GM21619 (cell line): ENCODE data around the gene NAXE.
"Not testable (repeated sequence)": the region's sequence is repeated elsewhere in the genome, so short reads cannot be mapped to it uniquely, and the experiment has no call there.

Experiments
- ATAC-seq: cut with Tn5 transposase; IDR thresholded peaks from one replicate; pipeline ENCODE4 v1.9.1; 2021; ENCODE audit not compliant: unreplicated experiment

Gene NAXE

DNA sequence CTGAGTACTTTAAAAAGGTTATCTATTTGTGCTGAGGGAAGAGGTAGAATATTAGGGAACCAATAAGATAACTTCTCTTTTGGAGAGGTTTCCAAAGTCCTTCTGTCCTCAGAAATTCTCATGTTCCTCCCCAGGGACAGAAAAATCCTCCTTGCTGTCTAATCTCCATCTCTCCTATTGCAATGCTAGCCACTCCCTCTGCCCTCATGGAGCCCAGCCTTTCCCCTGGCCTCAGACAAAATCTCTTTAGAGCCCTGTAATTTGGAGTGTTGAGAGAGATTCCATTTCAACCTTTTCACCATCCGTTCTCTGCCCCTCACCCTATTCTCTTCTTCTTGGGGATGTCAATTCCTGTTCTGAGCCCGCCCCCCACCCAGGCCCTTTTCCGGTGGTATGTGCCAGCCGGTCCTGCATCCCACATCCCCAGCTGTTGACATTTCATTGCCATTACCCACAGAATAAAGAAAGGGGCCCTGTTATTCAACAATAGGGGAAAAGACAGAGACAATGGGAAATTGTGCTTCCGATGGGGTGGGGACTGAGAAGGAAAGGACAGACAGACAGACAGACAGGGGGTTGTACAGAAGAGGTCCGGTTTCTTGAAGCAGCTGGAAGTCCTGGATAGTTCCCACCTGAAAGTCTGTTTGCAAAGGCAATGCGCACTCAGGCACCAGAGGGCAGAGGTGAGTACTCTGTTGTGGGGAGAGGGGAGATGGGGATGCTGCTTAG, 27.4 kb downstream of the NAXE start, which contains the start of gene HAPLN2:
HAPLN2 (plus strand) TSS at position 563 of the 729 bp plus-strand sequence. CDS start 4,076 bp downstream, outside the sequence.
- no peak for ATAC-seq

DNA sequence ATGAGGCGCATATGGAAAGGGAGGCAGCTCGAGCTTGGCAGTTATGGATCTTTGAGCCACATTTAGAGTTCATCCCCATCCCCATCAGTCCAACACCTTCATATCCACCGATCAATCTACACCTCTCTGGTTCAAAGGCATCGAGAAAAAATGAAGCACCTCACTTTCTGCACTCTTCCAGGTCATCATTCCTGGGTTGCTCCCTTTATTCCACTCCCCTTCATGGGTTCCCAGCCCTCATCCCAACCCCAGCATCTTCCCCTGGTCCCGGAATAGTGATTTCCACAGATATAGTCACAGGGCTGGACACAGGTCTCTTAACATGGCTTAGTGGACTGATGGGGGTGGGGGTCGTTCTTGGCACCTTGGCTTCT, 28.0 kb downstream of the NAXE start:
- no peak for ATAC-seq

DNA sequence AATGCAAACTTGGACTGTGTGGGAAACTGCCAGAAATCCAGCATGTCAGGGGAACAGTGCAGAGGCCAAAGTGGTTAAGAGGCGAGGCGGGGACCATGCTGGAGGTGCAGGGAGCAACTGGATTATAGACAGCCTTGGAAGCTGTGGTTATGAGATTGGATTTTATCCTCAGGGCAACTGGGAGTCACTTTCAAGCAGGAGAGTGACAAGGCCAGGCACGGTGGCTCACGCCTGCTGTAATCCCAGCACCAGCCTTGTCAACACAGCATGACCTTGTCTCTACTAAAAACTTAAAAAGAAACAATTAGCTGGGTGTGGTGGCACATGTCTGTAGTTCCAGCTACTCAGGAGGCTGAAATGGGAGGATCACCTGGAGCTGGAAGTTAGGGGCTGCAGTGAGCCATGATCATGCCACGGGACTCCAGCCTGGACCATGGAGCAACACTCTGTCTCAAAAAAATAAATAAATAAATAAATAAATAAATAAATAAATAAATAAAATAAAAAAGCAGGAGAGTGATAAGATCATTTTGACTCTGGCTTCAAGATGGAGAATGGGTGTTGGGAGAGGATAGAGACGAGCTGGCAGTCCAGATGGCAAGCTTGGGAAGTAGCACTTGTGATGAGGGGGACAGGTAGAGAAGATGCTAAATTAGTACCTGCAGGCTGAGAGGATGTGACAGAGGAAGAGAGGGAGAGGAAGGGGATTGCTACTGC, 31.2 kb downstream of the NAXE start:
- no peak for ATAC-seq

DNA sequence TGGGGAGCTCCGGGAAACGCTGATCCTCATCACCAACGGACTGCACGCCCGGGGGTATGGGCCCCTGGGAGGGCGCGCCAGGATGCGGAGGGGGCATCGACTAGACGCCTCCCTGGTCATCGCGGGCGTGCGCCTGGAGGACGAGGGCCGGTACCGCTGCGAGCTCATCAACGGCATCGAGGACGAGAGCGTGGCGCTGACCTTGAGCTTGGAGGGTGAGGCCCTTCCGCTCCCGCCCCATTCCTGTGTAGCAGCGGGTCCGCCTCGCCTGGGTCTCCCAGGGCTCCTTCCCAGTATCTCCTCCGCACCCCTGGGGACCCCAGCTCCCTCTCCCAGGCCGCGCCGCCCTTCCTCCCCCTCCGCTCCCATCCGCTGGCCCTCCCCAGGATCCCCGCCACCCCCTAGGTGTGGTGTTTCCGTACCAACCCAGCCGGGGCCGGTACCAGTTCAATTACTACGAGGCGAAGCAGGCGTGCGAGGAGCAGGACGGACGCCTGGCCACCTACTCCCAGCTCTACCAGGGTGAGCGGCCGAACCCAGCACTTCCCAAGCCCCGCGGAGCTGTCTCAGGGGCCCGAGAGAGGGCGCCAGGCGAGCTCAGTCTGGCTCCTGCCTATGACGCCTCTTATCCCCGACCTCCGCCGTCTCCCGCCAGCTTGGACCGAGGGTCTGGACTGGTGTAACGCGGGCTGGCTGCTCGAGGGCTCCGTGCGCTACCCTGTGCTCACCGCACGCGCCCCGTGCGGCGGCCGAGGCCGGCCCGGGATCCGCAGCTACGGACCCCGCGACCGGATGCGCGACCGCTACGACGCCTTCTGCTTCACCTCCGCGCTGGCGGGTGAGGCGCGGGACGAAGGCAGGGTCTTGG, 32.6 kb downstream of the NAXE start:
- ATAC-seq, result no peak

DNA sequence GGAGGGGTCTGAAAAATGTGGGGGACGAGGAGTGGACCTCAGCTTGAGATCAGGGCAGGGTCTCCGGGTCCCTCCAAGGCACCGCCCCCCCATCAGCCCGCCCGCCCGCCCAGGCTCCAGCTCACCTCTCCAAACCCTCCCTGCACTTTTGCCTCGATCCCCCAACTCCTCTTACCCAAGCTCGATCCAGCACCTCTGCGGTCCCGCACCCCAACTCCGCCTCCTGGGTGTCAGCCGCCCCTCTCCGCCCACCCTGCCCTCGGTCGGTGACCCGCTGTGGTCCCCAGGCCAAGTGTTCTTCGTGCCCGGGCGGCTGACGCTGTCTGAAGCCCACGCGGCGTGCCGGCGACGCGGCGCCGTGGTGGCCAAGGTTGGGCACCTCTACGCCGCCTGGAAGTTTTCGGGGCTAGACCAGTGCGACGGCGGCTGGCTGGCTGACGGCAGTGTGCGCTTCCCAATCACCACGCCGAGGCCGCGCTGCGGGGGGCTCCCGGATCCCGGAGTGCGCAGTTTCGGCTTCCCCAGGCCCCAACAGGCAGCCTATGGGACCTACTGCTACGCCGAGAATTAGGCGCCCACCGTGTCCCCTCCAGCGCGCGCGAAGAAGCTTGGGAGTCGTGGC, 33.3 kb downstream of the NAXE start:
- ATAC-seq, result no peak

DNA sequence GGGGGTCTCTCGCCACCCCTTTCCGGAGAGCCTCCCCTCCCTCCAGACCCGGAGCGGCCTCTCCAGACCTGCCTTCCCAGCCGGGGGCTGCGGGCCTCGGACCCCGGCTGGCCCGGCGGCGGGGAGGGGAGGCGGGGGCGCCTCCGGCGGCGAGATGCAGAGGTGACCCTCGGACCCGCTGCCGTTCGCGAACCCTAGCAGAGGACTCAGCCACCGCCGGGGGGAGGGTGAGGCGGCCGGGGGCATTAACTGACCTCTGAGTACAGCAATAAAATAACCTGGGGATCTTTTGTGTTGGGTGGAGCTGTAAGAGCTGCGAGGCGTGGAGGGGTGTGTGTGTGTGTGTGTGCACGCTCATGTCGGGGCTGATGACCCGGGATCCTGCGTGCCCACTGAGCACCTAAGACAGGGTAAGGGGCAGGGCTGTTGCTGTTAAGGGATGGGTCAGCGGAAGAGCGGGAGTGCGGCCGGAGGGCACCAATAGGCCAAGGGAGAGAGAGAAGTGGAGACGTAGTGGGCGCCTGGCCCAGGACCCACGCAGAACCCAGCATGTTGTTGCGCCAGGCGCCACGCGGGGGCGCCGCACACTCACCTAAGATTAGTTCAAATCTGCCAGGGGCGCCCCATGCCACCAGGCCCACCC, 34.0 kb downstream of the NAXE start:
- ATAC-seq, result no peak

DNA sequence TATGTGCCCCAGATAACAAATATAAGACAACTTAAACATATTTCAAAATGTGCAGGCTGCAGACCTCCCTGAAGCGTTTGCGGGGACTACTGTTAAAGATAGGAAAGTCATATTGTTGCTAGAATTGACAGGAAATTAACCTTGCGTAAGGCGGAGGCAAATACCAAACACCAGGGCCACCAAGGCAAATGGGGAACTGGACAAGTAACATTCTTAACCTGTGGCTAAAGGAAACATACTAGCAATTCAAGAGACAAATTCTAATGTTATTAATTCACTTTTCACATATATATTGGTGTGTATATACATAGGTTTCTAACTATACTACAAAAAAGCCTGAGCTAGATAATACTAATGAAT, 34.5 kb downstream of the NAXE start:
- ATAC-seq, result no peak

DNA sequence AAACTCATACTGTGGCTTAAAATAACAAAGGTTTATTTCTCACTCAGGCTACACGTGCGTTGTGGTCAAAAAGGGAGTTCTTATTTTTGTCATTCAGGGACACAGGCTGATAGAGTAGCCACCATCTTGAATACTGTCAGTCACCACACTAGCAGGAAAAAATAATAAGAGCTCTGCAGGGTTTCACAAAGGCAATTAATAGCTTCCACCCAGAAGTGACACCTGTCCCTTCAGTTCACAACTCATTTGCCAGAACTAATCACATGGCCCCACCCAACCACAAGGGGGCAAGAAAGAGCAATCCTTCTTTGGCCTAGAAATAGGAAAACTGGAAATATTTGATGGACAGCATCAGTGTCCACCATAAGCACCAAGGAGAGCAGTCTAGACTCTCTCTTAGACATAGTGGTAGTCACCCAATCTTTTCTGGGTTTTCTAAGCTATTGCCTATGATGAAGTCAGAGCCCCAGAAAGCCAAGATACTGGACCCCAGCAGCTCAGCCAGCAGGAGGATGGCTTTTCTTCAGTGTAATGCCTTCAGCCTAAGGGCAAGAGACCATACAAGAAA, 35.8 kb downstream of the NAXE start:
- no peak for ATAC-seq

DNA sequence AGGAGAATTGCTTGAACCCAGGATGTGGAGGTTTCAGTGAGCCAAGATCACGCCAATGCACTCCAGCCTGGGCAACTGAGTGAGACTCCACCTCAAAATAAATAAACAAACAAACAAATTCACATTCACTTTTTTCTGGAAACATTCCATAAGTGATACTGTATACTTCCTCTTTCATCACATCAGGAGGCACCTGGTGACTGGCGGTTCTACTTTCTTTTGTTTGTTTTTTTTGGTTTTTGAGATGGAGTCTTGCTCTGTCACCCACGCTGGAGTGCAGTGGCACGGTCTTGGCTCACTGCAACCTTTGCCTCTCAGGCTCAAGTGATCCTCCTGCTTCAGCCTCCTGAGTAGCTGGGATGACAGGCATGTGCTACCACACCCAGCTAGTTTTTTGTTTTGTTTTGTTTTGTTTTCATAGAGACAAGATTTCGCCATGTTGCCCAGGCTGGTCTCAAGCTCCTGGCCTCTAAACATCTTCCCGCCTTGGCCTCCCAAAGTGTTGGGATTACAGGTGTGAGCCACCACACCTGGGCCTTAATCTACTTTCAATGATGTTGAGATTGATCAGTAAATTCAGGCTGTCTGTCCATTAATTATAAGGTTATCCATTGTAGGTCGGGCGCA, 38.4 kb downstream of the NAXE start:
- no peak for ATAC-seq

DNA sequence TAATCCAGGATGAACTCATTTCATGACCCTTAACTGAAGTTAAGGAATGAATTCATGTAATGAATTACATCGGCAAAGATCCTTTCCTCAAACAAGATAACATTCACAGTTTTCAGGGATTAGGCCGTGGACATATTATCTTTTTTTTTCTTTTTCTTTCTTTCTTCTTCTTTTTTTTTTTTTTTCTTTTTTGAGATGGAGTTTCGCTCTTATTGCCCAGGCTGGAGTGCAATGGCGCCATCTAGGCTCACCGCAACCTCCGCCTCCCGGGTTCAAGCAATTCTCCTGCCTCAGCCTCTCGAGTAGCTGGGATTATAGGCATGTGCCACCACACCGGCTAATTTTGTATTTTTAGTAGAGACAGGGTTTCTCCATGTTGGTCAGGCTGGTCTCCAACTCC, 39.6 kb downstream of the NAXE start:
- ATAC-seq, result not testable (repeated sequence)

DNA sequence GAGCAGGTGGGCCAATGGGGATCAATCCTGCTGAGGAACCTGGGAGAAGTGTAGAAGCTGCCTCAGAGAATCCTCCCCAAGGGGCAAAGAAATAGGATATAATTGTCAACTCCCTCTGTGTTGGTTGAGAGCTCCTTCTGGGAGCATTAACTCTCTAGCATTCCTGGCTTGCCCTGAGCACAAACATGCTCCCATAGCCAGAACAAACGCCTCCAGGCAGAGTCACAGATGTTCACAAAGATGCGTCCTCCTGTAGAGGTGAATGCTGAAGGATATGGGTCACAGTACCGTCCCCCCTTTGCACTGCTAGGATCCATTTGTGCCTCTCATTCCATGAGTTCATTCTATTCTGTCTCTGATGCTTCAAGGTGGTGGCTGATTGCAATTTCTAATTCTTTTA, 40.8 kb downstream of the NAXE start:
- ATAC-seq, result no peak

DNA sequence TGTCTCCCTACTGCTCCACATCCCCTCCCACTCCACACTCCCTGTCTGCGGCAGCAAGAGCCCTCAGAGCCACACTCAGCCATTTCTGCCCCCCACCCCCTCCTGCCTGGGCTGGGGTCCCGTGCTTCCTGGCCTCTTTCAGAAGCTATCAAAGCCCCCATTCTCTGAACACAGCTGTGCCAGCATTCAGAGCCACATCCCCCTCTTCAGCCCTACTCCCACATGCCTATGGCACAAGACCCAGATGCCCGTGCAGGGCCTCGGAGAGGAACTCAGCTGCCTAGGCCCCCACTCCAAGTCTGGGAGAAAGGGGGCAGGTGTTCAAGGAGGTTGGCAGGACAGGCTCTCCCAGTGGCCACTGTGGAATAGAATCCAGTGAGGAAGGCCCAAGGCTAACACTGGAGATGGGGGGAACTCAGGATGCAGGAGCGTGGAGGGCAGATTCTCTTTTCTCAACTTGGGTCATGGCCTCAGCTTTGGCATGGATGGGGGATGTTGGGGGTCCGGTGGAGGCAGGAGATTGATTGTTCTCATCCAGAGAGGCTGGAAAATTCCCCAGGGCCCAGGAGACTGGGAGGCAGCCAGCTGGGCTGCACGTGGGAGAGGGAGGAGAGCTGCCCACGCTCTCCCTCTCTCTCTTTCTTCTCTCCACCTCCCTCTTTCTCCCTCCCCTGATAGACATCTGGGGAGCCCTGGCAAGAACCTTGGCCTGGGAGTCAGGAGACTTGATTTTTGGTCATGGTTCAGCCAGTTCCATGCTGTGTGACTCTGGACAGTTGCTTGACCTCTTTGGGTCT, 46.8 kb downstream of the NAXE start:
- no peak for ATAC-seq

DNA sequence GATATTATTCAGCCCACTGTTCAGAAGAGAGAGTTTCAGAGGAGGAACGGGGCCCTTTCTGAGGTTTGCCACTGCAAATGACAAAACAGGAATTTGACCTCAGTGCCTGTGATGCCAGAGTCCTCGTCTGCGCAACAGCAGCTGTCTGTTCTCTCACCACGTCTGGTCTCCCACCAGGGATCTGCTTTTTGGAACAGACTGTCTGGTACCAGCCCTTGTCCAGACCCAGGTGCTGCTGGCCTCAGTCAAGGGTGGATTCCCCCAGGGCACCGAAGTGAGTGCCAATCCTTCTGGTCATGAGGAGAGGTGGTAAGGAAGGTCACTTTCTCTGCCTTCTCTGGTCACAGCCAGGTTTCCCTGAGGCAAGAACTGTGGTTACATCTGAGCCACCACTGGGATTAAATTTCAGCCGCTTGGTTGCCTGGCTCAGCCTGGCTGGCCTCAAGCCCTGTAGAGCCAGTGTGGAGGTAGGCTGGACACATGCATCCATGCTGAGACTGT, 48.1 kb downstream of the NAXE start:
- ATAC-seq, result no peak

DNA sequence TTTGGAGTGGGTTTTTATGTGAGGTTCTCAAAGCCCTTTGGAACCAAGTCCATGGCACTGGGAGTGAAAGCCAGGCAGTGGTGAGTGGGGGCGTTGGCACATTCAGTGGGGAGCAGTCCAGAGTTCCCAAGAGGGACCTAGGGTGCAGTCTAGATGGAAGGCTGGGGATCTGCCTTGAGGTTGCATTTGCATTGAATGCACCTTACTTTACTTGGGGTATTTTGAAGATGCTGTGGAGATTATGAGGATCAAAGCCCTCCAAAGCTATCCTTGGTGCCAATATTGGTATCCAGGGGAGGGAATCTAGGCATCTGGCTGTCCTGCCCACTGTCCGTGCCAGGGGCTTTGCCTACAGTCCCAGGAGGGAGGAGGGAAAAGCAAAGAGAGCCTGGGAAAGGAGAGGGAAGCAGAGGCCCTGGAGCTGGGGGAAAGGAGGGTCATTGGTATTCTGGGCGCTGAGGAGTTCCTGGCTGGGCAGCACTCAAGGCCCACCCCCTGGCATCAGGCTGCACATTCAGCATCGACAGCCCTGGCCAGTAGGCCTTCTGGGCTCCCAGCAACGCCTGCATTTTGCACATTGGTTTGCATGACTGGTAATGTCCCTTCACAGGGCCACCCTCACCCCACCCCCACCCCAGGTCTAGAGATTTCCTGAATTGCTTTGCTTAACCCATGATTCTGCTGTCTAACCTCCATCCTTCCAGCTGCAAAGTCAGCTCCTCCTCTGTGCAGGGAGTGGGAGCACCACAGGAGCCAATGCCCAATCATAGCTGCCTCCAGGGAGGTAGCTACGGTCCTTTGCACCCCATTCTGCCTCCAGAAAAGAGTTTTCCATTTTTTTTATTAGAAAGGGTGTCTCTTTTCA, 49.5 kb downstream of the NAXE start:
- ATAC-seq, result no peak

DNA sequence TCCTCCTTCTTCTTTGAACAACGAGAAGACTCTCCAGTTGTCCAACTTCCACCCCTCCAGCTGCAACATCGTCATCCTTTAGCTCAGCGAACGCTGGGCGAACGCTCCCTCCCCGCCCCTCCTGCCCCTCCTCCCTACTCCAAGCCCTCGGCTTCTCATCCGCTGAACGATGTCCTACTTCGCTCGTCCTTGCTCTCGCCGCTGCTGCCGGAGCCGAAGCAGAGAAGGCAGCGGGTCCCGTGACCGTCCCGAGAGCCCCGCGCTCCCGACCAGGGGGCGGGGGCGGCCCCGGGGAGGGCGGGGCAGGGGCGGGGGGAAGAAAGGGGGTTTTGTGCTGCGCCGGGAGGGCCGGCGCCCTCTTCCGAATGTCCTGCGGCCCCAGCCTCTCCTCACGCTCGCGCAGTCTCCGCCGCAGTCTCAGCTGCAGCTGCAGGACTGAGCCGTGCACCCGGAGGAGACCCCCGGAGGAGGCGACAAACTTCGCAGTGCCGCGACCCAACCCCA, 50.2 kb downstream of the NAXE start, which contains the start of gene BCAN:
BCAN (plus strand) TSS at position 357 of the 504 bp plus-strand sequence. CDS start 3,938 bp downstream, outside the sequence.
- no peak for ATAC-seq

DNA sequence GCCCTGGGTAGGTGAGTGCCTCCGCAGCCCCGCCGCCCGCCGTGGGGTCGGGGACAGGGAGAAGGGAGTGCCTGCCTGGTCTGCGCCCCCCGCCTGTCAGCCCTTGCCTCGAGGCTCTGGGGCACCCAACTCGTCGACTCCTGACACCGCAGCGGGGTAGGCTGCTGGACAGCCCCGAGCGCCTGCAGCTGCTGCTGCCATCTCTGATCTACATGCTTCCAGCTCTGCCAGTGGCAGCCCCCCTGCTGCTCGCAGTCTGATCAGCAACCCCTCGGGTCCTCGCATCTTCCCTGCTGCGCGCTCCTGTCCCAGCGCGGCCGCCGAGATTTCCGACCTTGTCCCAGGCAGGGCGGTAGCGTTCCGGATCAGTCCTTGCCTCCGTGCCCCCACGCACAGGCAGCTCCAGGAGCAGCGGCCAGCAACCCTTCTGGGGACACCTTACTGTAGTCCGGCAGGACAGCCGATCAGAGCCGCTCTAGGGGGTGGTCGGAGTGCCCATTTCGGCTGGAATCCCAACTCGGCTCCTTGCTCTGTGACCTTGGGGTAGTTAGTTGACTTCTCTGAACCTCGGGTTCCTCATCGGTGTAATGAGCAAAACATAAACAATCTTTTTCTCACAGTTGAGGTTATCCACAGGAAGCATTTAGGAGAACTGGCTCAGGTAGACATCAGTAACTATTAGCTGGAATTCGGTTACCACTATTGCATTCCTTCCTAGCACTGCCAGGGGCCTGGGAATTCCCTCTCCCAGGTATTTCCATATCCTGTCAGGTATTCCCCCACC, 50.9 kb downstream of the NAXE start:
- ATAC-seq, result no peak
